HG03460 (cell line): ENCODE data around the gene LRMDA.

ENCODE experiments used
- ATAC-seq: cut with Tn5 transposase; IDR thresholded peaks from one replicate; pipeline ENCODE4 v1.9.1; 2021; ENCODE audit not compliant: unreplicated experiment

The LRMDA gene

DNA sequence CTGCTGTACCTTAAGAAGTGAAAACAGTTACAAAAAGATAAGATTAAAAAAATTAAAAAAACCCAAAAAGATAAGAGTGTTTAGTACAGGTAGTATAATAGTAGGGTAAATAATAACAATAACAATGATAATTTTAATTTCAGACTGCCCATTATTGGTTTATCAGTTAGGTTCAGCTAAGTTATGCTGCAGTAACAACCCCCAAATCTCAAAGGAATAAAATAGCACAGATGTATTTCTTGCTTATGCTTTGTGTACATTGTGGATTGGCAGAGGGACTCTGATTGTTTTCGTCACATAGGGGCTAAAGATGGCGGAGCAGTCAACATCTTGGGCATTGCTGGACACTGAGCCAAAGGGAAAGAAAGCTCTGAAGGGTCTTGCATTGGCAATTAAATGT lies 264.6 kb downstream of the LRMDA start:
- ATAC-seq, result no peak

DNA sequence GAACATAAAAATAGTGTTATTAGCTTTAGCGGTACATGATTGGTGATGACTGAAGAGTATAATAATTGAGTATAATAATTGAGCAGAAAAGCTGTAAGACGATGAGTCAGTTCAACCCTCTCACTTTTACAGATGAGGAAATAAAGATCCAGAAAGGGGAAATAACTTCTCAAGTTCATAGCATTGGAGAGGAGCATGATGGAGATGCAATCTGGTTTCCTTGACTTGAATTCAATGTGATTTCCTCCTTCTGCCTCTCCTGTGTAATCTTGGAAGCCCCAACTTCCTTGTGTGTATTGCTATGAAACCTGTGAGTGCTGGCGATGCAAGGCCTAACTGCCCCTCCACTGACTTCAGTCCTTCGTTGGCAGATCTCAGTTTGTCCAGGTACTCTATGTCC lies 265.1 kb downstream of the LRMDA start:
- no peak for ATAC-seq

- no peak for ATAC-seq
Measured at GRCh38 chr10:75703191-75703854, 271.9 kb downstream of the LRMDA start.

- ATAC-seq, result no peak
Measured at GRCh38 chr10:75705426-75705825, 274.0 kb downstream of the LRMDA start.

GRCh38 chr10:75707080-75707840 lies 275.8 kb downstream of the LRMDA start:
- no peak for ATAC-seq

DNA sequence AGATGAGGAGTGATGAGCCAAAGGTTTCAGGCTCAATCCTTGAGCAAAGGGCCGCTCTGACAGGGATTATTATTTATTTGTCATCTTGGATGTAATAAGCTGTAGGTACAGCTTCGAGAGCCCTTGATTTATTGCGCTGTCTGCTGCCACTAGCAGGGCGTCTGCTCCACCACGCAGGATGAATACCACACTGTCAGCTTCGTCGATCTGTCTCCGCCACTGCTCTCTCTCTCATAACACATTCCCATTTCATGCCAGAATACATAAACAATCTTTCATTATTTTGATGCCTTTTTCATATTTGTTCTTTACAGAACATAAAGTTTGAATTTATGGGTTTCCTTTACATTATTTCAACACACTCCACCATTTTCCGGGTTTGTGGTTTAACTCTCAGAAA lies 276.6 kb downstream of the LRMDA start:
- no peak for ATAC-seq

- ATAC-seq, result no peak
Measured at GRCh38 chr10:75709245-75709644, 277.8 kb downstream of the LRMDA start.

GRCh38 chr10:75709811-75710210 lies 278.4 kb downstream of the LRMDA start:
- no peak for ATAC-seq

DNA sequence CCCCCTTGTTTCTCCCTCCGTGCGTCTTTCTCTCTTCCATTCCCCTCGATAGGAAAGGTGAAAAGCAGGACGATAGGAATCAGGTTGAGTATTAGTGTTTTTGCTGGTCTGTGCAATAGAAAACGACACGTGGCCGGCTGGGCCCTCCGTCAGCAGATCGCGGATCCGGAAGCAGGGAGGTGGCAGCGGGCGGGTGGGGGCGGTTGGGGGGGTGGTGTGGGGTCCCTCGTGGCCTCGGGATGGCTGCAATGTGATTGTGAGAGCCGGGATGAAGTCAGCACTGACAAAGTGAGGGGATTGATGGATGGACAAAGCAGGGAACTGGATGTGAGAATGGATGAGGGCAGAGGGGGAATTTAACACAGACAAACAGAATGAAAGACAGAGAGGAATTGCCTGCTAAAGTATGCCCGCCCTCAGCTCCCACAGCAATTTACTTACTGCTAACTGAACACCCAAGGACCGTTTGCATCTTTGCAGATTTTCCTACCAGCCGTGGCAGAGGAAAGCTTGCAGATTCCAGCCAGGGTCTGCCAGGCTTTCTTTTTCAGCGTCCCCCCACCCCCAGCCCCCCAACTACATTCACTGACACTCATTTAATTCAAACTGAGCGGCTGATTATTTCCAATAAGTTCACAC lies 280.9 kb downstream of the LRMDA start:
- no peak for ATAC-seq

GRCh38 chr10:75716506-75716905 lies 285.1 kb downstream of the LRMDA start:
- ATAC-seq, result no peak

DNA sequence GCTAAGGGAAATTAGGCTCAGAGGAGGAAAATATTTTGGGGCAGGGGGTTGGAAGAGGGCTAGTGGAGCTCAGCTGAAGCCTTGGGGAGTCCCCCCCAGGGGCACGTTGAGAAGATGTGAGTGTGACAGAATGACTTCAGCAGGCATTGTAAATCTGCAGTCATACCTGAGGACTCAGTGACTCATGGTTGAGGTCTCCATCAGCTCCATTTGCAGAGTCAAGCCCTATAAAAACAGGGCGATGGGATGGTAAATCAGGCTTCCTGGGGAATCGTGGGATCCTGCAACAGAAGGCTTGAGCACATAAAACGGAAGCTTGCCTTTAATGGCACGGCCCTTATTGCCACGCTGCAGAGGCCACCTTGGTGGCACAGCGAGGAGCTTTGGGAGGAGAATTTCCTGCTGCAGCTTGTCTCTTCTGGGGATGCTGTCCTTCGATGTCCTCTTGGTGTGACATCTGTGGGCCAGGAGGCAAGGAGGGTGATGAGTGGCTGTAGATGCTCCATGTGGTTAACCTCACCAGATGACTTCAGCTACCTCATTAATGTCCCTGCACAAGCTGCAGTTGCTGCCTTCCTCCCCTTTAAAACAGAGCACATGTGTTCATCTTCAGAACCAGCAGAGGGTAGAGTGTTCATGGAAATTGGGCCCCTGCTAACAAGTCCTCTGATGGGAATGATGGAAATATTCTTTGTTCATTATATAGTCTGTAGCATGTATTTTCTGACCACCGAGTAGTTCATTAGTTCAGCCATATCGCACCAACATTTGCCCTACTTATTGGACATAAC lies 285.9 kb downstream of the LRMDA start:
- ATAC-seq, result no peak

DNA sequence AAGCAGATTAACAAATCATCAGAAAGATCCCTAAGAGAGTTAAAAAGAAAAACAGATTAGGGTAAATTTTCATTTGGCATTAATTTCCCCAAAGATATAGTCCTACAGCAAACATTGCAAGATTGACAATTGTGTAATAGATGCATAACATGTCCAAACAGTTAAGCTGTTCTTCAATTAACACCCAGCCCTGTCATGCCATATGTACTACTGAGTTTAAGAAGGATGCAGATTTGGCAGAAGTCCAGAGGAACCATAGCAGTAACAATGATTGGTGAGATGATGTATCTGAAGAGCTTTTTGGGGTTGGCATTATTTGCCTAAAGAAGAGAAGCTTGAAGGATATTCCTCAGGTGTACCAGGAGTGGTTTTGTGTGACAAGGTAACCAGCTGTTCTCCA lies 287.6 kb downstream of the LRMDA start:
- ATAC-seq, result no peak

DNA sequence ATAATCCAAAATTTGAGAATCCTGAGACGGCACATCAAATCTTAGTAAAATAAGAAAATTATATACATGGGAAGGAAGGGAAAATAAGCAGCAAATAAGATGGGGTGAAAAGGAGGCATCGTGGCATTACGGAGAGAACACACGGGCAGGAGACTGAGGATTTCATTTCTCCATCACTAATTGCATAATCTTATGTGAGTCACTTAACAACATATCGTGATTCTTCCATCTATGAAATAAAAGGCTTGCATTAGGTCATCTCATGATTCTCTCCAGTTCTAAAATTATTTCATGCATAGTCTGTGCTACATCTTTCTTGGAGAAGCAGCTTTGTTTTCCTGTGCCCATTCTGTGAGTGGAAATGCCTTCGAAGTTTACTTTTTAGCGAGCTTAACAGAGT lies 288.7 kb downstream of the LRMDA start:
- ATAC-seq, result no peak

- ATAC-seq, result no peak
Measured at GRCh38 chr10:75722020-75722419, 290.6 kb downstream of the LRMDA start.

DNA sequence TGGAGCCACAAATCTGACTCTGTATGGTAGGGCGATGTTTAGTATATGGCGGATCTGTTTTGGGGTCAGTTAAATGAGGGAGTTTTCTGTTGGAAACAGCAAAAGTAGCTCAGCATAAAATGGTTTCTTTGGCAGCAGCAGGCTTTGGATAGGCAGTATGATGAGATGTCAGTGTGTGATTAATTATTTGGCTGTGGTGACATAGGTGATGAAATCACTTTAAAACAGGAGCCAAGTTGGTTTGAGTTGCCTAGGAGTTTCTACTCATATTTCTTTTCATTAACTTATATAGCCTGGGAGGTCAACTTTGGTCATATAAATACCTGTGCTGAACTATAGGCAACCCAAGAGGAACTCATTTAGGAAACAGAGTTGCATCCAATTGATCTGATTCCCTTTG lies 291.2 kb downstream of the LRMDA start:
- no peak for ATAC-seq

DNA sequence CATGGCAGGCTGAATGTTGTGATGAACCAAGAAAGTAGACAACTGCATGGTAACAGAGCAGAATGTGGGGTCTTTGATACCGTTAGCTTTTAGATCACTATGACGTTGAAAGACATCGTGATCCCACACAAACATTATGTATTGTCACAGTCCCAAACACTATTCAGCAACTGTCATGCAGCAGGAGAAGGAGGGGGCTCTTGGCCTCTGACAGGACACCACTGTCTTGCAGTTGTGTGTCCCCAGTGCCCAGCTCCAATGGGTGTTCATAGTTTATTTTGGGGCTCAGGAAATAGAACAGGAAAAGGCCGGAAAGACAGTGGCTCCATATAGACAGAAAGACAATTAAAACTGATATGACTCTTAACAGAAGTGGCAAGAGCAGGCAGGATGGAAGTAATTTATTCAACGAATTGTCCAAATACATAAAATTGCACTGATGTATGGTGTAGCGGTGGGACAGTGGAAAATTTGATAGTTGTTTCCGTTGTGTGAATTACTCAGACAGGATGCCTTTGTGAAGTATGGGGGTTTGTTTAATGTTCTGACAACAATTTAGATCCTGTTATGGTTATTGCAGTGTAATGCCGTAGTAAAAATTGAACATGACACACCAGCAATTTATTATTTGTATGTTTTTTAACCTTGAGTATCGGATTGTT lies 292.0 kb downstream of the LRMDA start:
- no peak for ATAC-seq

GRCh38 chr10:75724047-75724446 lies 292.6 kb downstream of the LRMDA start:
- no peak for ATAC-seq

- ATAC-seq, result no peak
Measured at GRCh38 chr10:75726522-75727483, 295.4 kb downstream of the LRMDA start.

GRCh38 chr10:75730847-75731246 lies 299.4 kb downstream of the LRMDA start:
- ATAC-seq, result no peak
